ENCODE data around the gene MOV10. TPM values are rescaled to one million over a fixed set of nuclear protein-coding genes. Genes with fewer than 3 reads are reported as not detected.

The MOV10 gene
- total and polyA plus RNA-seq, 2 donors: 27.5 to 36.1 TPM

DNA sequence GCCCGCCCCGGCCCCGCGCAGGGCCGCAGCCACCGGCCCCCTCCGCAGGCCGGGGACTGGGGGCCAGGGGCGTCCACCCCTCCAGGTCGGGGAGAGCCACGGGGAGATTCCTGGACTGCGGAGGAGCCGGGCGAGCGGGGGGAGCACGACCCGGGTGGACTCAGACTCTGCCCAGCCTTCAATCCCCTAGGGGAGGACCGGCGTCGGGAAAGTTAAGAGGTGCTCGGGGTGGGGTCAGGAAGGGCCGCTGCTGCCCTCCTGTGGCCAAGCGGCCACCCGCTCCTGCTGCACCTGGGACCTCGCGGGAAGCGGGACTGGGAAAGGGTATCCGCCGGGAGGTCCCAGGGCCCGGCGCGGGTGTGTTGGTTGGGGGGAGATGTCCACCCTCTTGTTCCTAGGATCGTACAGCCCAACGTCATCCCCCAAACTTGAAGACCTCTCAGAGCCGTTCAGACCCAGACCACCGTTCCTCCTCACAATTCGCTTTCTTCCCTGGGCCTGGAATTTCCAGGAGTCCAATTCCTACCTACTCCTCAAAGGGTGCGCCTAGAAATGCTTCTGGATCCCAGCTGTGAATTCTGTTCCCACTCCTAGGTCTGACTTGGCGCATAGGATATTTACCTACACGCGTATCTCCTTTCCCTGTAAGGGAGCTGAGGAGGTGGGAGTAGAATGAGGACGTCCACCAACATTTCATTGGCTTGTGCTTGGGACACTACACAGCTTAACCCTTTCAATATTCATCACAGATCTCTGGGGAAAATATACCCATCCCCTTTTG is 33.0 kb downstream of the MOV10 start:
- 6% methylated on average over 42 of the region's 42 CpGs for WGBS
- H3K4me3 ChIP-seq (ENCODE audit: low read depth, low read length): peak overlapping the region; percentile 92
- H3K36me3 ChIP-seq (ENCODE audit: insufficient read depth): no peaks in the 10 kb centered on the region
- H3K27ac ChIP-seq (ENCODE audit: low read depth): peak overlapping the region; percentile 92
- DNase-seq (ENCODE audit: extremely low spot score): no peak
- no peaks in the 10 kb centered on the region for H3K4me1 ChIP-seq (ENCODE audit: insufficient read depth)

GRCh38 chr1:112708002-112708448 is 33.6 kb downstream of the MOV10 start:
- WGBS: 82% methylated on average over 6 of the region's 6 CpGs
- no peak overlapping the region for H3K27ac ChIP-seq (ENCODE audit: low read depth)
- H3K4me1 ChIP-seq (ENCODE audit: insufficient read depth): no peaks in the 10 kb centered on the region
- H3K36me3 ChIP-seq (ENCODE audit: insufficient read depth): no peaks in the 10 kb centered on the region
- no peak overlapping the region for H3K4me3 ChIP-seq (ENCODE audit: low read depth, low read length)
- DNase-seq (ENCODE audit: extremely low spot score): no peak

DNA sequence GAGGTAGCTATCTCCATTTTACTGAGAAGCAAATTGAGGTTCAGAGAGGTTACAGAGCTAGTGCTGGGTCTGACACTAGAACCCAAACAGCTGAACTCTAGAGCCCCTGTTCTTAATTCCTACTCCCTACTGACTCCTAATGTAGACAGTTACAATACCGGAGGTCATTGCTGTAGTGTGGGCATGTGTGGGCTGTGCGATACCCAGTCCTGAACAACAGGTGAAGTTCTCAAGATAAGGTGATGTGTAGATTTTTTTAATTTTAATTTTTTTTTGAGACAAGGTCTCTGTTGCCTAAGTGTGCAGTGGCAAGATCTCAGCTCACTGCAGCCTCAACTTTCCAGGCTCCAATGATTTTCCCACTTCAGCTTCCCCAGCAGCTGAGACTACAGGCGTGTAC is 34.0 kb downstream of the MOV10 start:
- H3K4me1 ChIP-seq (ENCODE audit: insufficient read depth): no peaks in the 10 kb centered on the region
- WGBS: 93% methylated on average over 3 of the region's 3 CpGs
- no peak overlapping the region for H3K27ac ChIP-seq (ENCODE audit: low read depth)
- no peak overlapping the region for H3K4me3 ChIP-seq (ENCODE audit: low read depth, low read length)
- DNase-seq (ENCODE audit: extremely low spot score): no peak
- H3K36me3 ChIP-seq (ENCODE audit: insufficient read depth): no peaks in the 10 kb centered on the region

GRCh38 chr1:112710159-112710558 is 35.7 kb downstream of the MOV10 start:
- H3K4me1 ChIP-seq (ENCODE audit: insufficient read depth): no peaks in the 10 kb centered on the region
- DNase-seq (ENCODE audit: extremely low spot score): no peak
- no peak overlapping the region for H3K4me3 ChIP-seq (ENCODE audit: low read depth, low read length)
- H3K36me3 ChIP-seq (ENCODE audit: insufficient read depth): no peaks in the 10 kb centered on the region
- H3K27ac ChIP-seq (ENCODE audit: low read depth): no peak overlapping the region
- WGBS: 96% methylated on average over 7 of the region's 7 CpGs

DNA sequence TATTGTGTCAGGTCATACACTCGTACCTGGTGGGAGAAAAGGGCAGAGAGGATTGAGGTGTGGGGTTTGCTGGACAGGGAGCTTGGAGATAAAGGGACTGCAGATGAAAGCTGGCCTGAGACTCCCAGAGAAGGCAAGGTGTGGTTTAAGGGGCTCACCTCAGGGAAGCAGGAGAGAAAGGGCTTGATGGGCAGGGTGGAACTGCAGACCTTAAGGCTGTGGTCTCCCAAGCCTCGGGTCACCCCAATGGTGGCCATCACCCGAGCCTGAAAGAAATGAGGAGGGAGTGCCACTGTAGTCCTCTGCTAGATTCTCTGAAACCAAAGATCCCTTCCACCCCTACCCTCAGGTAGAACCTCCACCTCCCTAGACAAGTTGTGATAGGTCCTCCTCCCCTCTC is 36.1 kb downstream of the MOV10 start:
- DNase-seq (ENCODE audit: extremely low spot score): no peak
- Histone ChIP-seq H3K36me3 (ENCODE audit: insufficient read depth) (no peaks in the 10 kb centered on the region), H3K4me3 (ENCODE audit: low read depth, low read length) (no peak overlapping the region), H3K4me1 (ENCODE audit: insufficient read depth) (no peaks in the 10 kb centered on the region), H3K27ac (ENCODE audit: low read depth) (no peak overlapping the region)
- 92% methylated on average over 3 of the region's 3 CpGs for WGBS

- 61% methylated on average over 7 of the region's 7 CpGs for WGBS
- Histone ChIP-seq H3K27ac (ENCODE audit: low read depth) (no peak overlapping the region), H3K36me3 (ENCODE audit: insufficient read depth) (no peaks in the 10 kb centered on the region), H3K4me1 (ENCODE audit: insufficient read depth) (no peaks in the 10 kb centered on the region), H3K4me3 (ENCODE audit: low read depth, low read length) (no peak overlapping the region)
- DNase-seq (ENCODE audit: extremely low spot score): no peak
Observed at GRCh38 chr1:112711041-112711440, 36.6 kb downstream of the MOV10 start.

- no peak for DNase-seq (ENCODE audit: extremely low spot score)
- no peak overlapping the region for H3K4me3 ChIP-seq (ENCODE audit: low read depth, low read length)
Observed at GRCh38 chr1:112711670-112712069, 37.2 kb downstream of the MOV10 start.

GRCh38 chr1:112712191-112712590 is 37.7 kb downstream of the MOV10 start:
- WGBS: 83% methylated on average over 7 of the region's 7 CpGs
- Histone ChIP-seq H3K36me3 (ENCODE audit: insufficient read depth) (no peaks in the 10 kb centered on the region), H3K4me3 (ENCODE audit: low read depth, low read length) (no peak overlapping the region), H3K4me1 (ENCODE audit: insufficient read depth) (no peaks in the 10 kb centered on the region), H3K27ac (ENCODE audit: low read depth) (no peak overlapping the region)
- no peak for DNase-seq (ENCODE audit: extremely low spot score)

More at GRCh38 chr1:112711670-112712069, 37.2 kb downstream of the MOV10 start:
- WGBS: 78% methylated on average over 11 of the region's 11 CpGs
- Histone ChIP-seq H3K36me3 (ENCODE audit: insufficient read depth) (no peaks in the 10 kb centered on the region), H3K27ac (ENCODE audit: low read depth) (no peak overlapping the region), H3K4me1 (ENCODE audit: insufficient read depth) (no peaks in the 10 kb centered on the region)

GRCh38 chr1:112712701-112713128 is 38.3 kb downstream of the MOV10 start:
- 88% methylated on average over 9 of the region's 9 CpGs for whole genome bisulfite sequencing
- no peak overlapping the region for H3K27ac ChIP-seq (ENCODE audit: low read depth)
- no peak overlapping the region for H3K4me3 ChIP-seq (ENCODE audit: low read depth, low read length)
- H3K36me3 ChIP-seq (ENCODE audit: insufficient read depth): no peaks in the 10 kb centered on the region
- no peaks in the 10 kb centered on the region for H3K4me1 ChIP-seq (ENCODE audit: insufficient read depth)
- no peak for DNase-seq (ENCODE audit: extremely low spot score)

DNA sequence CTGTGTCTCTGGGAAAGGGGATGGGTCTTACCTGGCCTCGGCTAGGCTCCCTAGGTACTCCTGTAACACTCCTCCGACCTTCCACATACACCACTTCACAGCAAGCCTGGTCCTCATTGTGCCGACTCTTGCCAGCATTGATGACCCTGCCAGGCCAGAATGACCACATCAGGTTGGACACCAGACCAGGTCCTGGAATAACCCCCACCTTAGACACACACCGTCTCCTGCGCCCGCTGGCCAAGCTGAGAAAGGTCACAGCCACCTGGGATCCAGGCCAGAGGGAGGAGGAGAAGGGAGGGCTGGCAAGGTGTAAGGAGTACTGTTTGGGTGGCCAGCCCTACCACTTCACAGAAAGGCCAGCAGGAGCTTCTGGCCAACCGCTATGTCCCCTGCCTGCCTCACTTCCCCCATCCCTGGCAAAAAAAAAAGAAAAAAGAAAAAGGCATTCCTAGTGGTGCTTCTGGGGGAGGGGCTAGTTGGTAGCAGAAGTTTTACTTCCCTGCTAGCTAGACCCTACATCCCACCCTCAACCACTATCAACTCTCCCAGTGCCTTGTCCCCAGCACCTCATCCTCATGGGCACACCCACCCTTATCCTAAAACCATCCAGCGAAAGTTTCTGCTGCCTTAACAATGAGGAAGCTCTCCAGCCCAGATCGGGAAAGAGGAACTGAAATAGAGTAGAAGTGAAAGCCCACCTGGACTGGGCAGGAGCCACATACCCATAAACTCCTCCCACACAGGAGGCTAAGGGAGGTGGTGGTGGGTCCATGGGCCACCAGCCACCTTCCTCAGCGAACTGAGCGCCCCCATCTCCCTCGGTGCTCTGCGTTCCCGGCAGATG is 39.2 kb downstream of the MOV10 start:
- 63% methylated on average over 14 of the region's 14 CpGs for WGBS
- DNase-seq (ENCODE audit: extremely low spot score): no peak
- H3K27ac ChIP-seq (ENCODE audit: low read depth): no peak overlapping the region
- H3K36me3 ChIP-seq (ENCODE audit: insufficient read depth): no peaks in the 10 kb centered on the region
- no peaks in the 10 kb centered on the region for H3K4me1 ChIP-seq (ENCODE audit: insufficient read depth)
- H3K4me3 ChIP-seq (ENCODE audit: low read depth, low read length): peak overlapping the region; percentile 48

DNA sequence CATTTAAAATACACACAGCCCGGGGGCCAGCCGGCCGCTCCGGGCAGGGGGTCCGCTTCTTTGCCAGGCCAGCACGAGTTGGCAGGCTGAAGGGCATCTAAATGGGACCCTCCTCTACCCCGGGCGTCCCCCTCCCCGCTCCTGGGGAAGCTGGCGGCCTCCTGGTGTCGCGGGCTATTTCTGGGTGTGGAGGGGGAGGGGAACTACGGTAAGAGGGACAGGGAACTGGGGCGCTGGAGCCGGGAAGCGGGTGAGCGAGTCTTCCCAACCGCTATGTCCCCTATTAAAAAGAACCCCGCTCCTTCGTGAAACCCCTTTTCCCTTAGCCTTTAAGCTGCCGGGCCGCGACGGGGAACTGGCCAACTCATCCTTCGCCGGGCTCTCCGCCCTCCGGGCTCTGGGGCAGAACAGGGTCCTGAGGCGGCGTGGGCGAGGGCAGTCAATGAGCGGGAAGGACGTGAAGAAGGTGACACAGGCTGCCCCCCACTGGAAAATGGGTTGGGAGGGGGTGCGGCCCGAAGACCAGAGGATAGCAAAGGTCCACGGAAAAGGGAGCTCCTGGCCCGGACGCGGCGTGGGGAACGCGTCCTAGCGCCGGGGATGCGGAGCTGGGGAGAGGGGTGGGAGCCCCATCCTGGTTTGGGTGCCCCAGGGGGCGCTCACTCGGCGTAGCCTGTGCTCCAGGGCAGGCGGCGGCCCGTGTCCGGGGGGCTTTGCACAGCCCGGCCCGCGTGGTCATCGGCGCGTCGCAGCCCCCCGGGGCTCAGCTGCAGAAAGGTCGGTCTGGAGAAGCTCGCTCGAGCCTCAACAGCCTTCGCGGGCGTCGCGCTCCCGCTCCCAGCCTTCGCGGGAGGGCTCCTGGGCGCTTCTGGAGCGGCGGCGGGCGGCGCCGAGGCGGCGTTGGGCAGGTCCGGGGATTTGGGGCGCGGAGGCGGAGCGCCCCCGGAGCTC is 40.1 kb downstream of the MOV10 start:
- no peak overlapping the region for H3K27ac ChIP-seq (ENCODE audit: low read depth)

DNA sequence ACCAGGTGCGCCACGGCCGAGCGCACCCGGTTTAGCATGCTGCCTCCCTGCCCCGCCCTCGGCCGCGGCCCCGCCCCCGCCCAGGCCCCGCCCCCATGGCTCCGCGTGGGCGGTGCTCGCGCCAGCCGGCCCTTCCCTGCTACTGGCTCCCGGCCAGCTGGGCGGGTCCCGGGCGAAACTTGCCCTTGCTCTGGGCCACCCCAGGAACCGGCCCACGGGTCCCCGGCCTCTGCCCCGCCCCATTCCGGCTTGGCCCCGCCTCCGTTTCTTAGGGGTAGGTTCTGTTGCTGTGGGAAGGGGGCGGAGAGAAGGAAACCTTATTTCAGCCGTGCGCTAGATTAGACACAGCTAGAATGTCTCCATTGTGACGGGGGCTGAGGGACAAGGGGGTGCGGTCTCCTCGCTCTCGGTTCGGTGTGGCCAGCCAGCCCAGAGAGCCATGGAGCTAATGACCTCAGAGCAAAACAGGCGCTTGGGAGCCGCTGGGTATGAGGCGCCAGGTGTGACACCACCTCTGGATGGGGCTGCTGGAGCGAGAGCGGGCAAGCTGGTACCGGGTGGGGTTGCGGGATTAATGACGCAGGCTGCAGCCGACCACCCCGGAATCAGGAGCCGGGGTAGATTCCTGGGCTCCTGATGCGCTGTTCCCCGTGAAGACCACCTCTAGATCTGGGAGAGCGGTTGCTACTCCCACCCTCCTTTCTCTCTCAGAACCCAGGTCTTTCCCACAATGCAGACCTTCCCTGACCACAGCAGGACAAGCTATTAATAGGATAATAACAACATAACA is 41.0 kb downstream of the MOV10 start, which contains the start of gene PPM1J:
Gene PPM1J (minus strand): TSS at position 69 of the 790 bp plus-strand sequence. CDS start 31 bp downstream, at position 38.
- Histone ChIP-seq H3K4me1 (ENCODE audit: insufficient read depth) (no peaks in the 10 kb centered on the region), H3K36me3 (ENCODE audit: insufficient read depth) (no peaks in the 10 kb centered on the region), H3K27ac (ENCODE audit: low read depth) (no peak within 1 kb of the TSS), H3K4me3 (ENCODE audit: low read depth, low read length) (peak within 1 kb of the TSS; percentile 48)
- DNase-seq (ENCODE audit: extremely low spot score): no peak
- WGBS: under 1% methylated on average over 51 of the region's 51 CpGs

More for the DNA sequence above, 40.1 kb downstream of the MOV10 start:
- 1% methylated on average over 86 of the region's 86 CpGs for WGBS
- Histone ChIP-seq H3K4me1 (ENCODE audit: insufficient read depth) (no peaks in the 10 kb centered on the region), H3K36me3 (ENCODE audit: insufficient read depth) (no peaks in the 10 kb centered on the region), H3K4me3 (ENCODE audit: low read depth, low read length) (peak overlapping the region; percentile 48)
- DNase-seq (ENCODE audit: extremely low spot score): no peak
